Liver (tissue), 9 donors: ENCODE measurements around the gene AP2A2. TPM values are rescaled to one million over a fixed set of nuclear protein-coding genes. Genes with fewer than 3 reads are reported as not detected.

ENCODE experiments used
- DNase-seq: peaks from one replicate; pipeline ENCODE4 v3.0.0-alpha.2; 2017; ENCODE audit warnings: low spot score
- H3K27ac ChIP-seq, 2 donors: one replicate each; pipeline ENCODE4 v1.7.0; 2013; ENCODE audit warnings: inconsistent platforms in 2 of 2, low read length in 2 of 2, control low read depth in 1 of 2, low read depth in 1 of 2, mild to moderate bottlenecking in 1 of 2
- H3K27me3 ChIP-seq, 4 donors: one replicate each; pipeline versions ENCODE4 v1.6.1 to v1.7.0; 2013; ENCODE audit warnings: low read length in 3 of 4, inconsistent platforms in 1 of 4, mild to moderate bottlenecking in 1 of 4, moderate library complexity in 1 of 4; ENCODE audit not compliant: control insufficient read depth in 4 of 4, insufficient read depth in 4 of 4
- H3K36me3 ChIP-seq, 4 donors: one replicate each; pipeline versions ENCODE4 v1.6.1 to v1.7.0; 2013; ENCODE audit warnings: low read length in 3 of 4, mild to moderate bottlenecking in 3 of 4, low read depth in 1 of 4, moderate library complexity in 1 of 4; ENCODE audit not compliant: control insufficient read depth in 4 of 4, insufficient read depth in 3 of 4
- H3K4me1 ChIP-seq, 4 donors: one replicate each; pipeline versions ENCODE4 v1.6.1 to v1.7.0; 2013; ENCODE audit warnings: low read length in 3 of 4, mild to moderate bottlenecking in 3 of 4, moderate library complexity in 1 of 4; ENCODE audit not compliant: control insufficient read depth in 4 of 4, insufficient read depth in 4 of 4
- H3K4me3 ChIP-seq, 3 donors: one replicate each; pipeline versions ENCODE4 v1.6.1 to v1.7.0; 2013; ENCODE audit warnings: low read length in 3 of 3, control low read depth in 1 of 3, low read depth in 1 of 3, mild to moderate bottlenecking in 1 of 3
- H3K9ac ChIP-seq, 2 donors: one replicate each; pipeline ENCODE4 v1.7.0; 2013; ENCODE audit warnings: low read length in 2 of 2, mild to moderate bottlenecking in 2 of 2, moderate library complexity in 2 of 2, control low read depth in 1 of 2, low read depth in 1 of 2
- H3K9me3 ChIP-seq, 4 donors: one replicate each; pipeline versions ENCODE4 v1.6.1 to v1.7.0; 2013; ENCODE audit warnings: low read length in 3 of 4; ENCODE audit not compliant: control insufficient read depth in 4 of 4
- ATF3 ChIP-seq: IDR thresholded peaks from 2 replicates; pipeline ENCODE4 v1.6.1; 2016; ENCODE audit warnings: antibody characterized with exemption
- EGR1 ChIP-seq, 2 donors: IDR thresholded peaks; 2 replicates each; pipeline ENCODE4 v1.6.1; 2016 to 2018; ENCODE audit warnings: antibody characterized with exemption in 2 of 2, low read depth in 2 of 2
- FOXA1 ChIP-seq: IDR thresholded peaks from 2 replicates; pipeline ENCODE4 v1.6.1; 2016; ENCODE audit warnings: antibody characterized with exemption
- FOXA2 ChIP-seq: IDR thresholded peaks from 2 replicates; pipeline ENCODE4 v1.6.1; 2016; ENCODE audit warnings: antibody characterized with exemption
- GABPA ChIP-seq, 2 donors: IDR thresholded peaks in 1 of 2; conservative IDR thresholded peaks in 1 of 2; 2 replicates each; pipeline ENCODE4 v1.6.1; 2016; ENCODE audit warnings: antibody characterized with exemption in 2 of 2, mild to moderate bottlenecking in 1 of 2, moderate library complexity in 1 of 2
- JUND ChIP-seq, 2 donors: IDR thresholded peaks; 2 replicates each; pipeline ENCODE4 v1.6.1; 2016; ENCODE audit warnings: antibody characterized with exemption in 2 of 2
- MAX ChIP-seq: IDR thresholded peaks from 2 replicates; pipeline ENCODE4 v1.6.1; 2016; ENCODE audit warnings: antibody characterized with exemption
- NR2F2 ChIP-seq: IDR thresholded peaks from 2 replicates; pipeline ENCODE4 v1.6.1; 2016; ENCODE audit warnings: antibody characterized with exemption
- REST ChIP-seq: IDR thresholded peaks from 2 replicates; pipeline ENCODE4 v1.6.1; 2016; ENCODE audit warnings: antibody characterized with exemption, mild to moderate bottlenecking
- RXRA ChIP-seq, 2 donors: IDR thresholded peaks; 2 replicates each; pipeline ENCODE4 v1.6.1; 2017 to 2018; ENCODE audit warnings: antibody characterized with exemption in 2 of 2, mild to moderate bottlenecking in 1 of 2
- SP1 ChIP-seq: IDR thresholded peaks from 2 replicates; pipeline ENCODE4 v1.6.1; 2018; ENCODE audit warnings: antibody characterized with exemption, mild to moderate bottlenecking
- TAF1 ChIP-seq: conservative IDR thresholded peaks from 2 replicates; pipeline ENCODE4 v1.6.1; 2016; ENCODE audit warnings: antibody characterized with exemption, mild to moderate bottlenecking
- YY1 ChIP-seq: IDR thresholded peaks from 2 replicates; pipeline ENCODE4 v1.6.1; 2016; ENCODE audit warnings: antibody characterized with exemption, mild to moderate bottlenecking
- WGBS: extraction: QIAGEN DNeasy Blood & Tissue Kit; methylation state at CpG from one replicate; pipeline ENCODE4 v1.1.7; 2013; 5-methylcytosine and 5-hydroxymethylcytosine counted together
- polyA plus RNA-seq, 2 donors: library from polyadenylated mRNA; stranded (reverse) in 1 of 2; unstranded in 1 of 2; fragments of 200-250 nt in 1 of 2; fragments of >200 nt in 1 of 2; fragmentation: Nextera tagmentation in 1 of 2; extraction: Ambion mirVana in 1 of 2; gene quantifications; one replicate each; pipeline versions ENCODE4 v1.2.1 to v1.2.3, GENCODE V29; 2013 to 2015
- total RNA-seq, 2 donors: library from RNA; depleted of rRNA; stranded (reverse); fragments of >200 nt; gene quantifications; one replicate each; pipeline ENCODE4 v1.2.3, GENCODE V29; 2014
- donor health status: healthy.
- donor health status: healthy.
- donor health status: healthy.
- donor health status: healthy.
- donor health status: healthy.

The AP2A2 gene
- total and polyA plus RNA-seq, 4 donors = 20.5 to 39.7 (median 23.8) TPM

- no peak overlapping the region for H3K9ac ChIP-seq
- peaks cover 37 to 68% (median 44%) of the 10 kb centered on the region in 4 donors for H3K36me3 ChIP-seq
- no peak overlapping the region for H3K27ac ChIP-seq
- TF ChIP-seq MAX = no peak
- no peak for TF ChIP-seq NR2F2
- no peaks in the 10 kb centered on the region for H3K27me3 ChIP-seq
- DNase-seq = no peak
- H3K9me3 ChIP-seq = no peaks in the 10 kb centered on the region
- H3K4me1 ChIP-seq = no peaks in the 10 kb centered on the region
- WGBS = 96% methylated on average over 9 of the region's 9 CpGs
- H3K4me3 ChIP-seq = no peak overlapping the region
These were observed 61.3 kb downstream of the AP2A2 start for GRCh38 chr11:986952-987305.

GRCh38 chr11:987671-988070 lies 62.0 kb downstream of the AP2A2 start:
- Histone ChIP-seq H3K4me1 (no peaks in the 10 kb centered on the region), H3K36me3 (peaks cover 35 to 75% (median 49%) of the 10 kb centered on the region in 4 donors), H3K4me3 (no peak overlapping the region), H3K27me3 (no peaks in the 10 kb centered on the region), H3K9ac (no peak overlapping the region), H3K9me3 (no peaks in the 10 kb centered on the region), H3K27ac (no peak overlapping the region)
- DNase-seq = no peak
- 97% methylated on average over 15 of the region's 15 CpGs for WGBS
- TF ChIP-seq TAF1 (no peak), MAX (no peak), YY1 (no peak), SP1 (no peak), FOXA2 (no peak), FOXA1 (no peak), RXRA (IDR thresholded peaks at IDR 0.05) (no peak)

- no peaks in the 10 kb centered on the region for H3K27me3 ChIP-seq
- TF ChIP-seq JUND (IDR thresholded peaks at IDR 0.05) (no peak), FOXA2 (no peak), GABPA (IDR thresholded peaks at IDR 0.05 in 1 of 2, conservative IDR thresholded peaks at IDR 0.05 in 1 of 2) (no peak), EGR1 (IDR thresholded peaks at IDR 0.05; ENCODE audit: low read depth in 2 of 2) (no peak), ATF3 (no peak), YY1 (no peak), SP1 (no peak), NR2F2 (no peak), REST (no peak), FOXA1 (no peak)
- no peaks in the 10 kb centered on the region for H3K9me3 ChIP-seq
- H3K27ac ChIP-seq = no peak overlapping the region
- peaks cover 33 to 75% (median 47%) of the 10 kb centered on the region in 4 donors for H3K36me3 ChIP-seq
- H3K4me1 ChIP-seq = no peaks in the 10 kb centered on the region
- H3K9ac ChIP-seq = no peak overlapping the region
- no peak for DNase-seq
- H3K4me3 ChIP-seq = no peak overlapping the region
- 95% methylated on average over 10 of the region's 10 CpGs for WGBS
These were observed 64.4 kb downstream of the AP2A2 start for GRCh38 chr11:990101-990500.
